Neural cell (in vitro differentiated cells): ENCODE measurements around the gene MYO19. TPM values are rescaled to one million over a fixed set of nuclear protein-coding genes. Genes with fewer than 3 reads are reported as not detected.

Source experiments
- H2AFZ ChIP-seq: fragments of 200-600, 300-800 bp; sonication (generic), shearing (Covaris generic); 2 replicates; pipeline ENCODE4 v1.6.0; 2014; ENCODE audit warnings: low read depth, mild to moderate bottlenecking, antibody characterized with exemption, low read length, moderate library complexity
- H3F3A ChIP-seq: fragments of 200-600 bp; shearing (Covaris generic); 2 replicates; pipeline ENCODE4 v1.6.1; 2016; ENCODE audit warnings: mild to moderate bottlenecking, moderate library complexity, mixed read lengths, antibody characterized with exemption, low read length; ENCODE audit not compliant: insufficient read depth, poor library complexity, severe bottlenecking
- H3K27ac ChIP-seq: fragments of 200-600, 300-800 bp; sonication (generic), shearing (Covaris generic); 2 replicates; pipeline ENCODE4 v1.5.1; 2014; ENCODE audit warnings: mild to moderate bottlenecking, low read length, moderate library complexity
- H3K27me3 ChIP-seq: fragments of 300-800, 200-600 bp; sonication (generic), shearing (Covaris generic); 2 replicates; pipeline ENCODE4 v1.6.0; 2014; ENCODE audit warnings: mild to moderate bottlenecking, low read depth, low read length, moderate library complexity; ENCODE audit not compliant: insufficient read depth
- H3K36me3 ChIP-seq: fragments of 300-800, 200-600 bp; sonication (generic), shearing (Covaris generic); 2 replicates; pipeline ENCODE4 v1.5.1; 2014; ENCODE audit warnings: mild to moderate bottlenecking, antibody characterized with exemption, low read length, moderate library complexity; ENCODE audit not compliant: insufficient read depth
- H3K4me2 ChIP-seq: fragments of 300-800, 200-600 bp; sonication (generic), shearing (Covaris generic); 2 replicates; pipeline ENCODE4 v1.6.0; 2014; ENCODE audit warnings: mild to moderate bottlenecking, low read length
- H3K4me3 ChIP-seq: fragments of 300-800, 200-600 bp; sonication (generic), shearing (Covaris generic); 2 replicates; pipeline ENCODE4 v1.5.1; 2014; ENCODE audit warnings: mild to moderate bottlenecking, low read length, moderate library complexity
- H3K79me2 ChIP-seq: fragments of 200-600 bp; shearing (Covaris generic); replicated peaks from 2 replicates; pipeline ENCODE4 v1.6.0; 2014; ENCODE audit warnings: mild to moderate bottlenecking, low read length, moderate library complexity; ENCODE audit not compliant: insufficient read depth
- H3K9ac ChIP-seq: fragments of 300-800, 200-600 bp; sonication (generic), shearing (Covaris generic); 2 replicates; pipeline ENCODE4 v1.6.1; 2016; ENCODE audit warnings: mild to moderate bottlenecking, low read length, mixed read lengths
- H3K9me2 ChIP-seq: fragments of 200-600 bp; shearing (Covaris generic); 2 replicates; pipeline ENCODE4 v1.6.1; 2016; ENCODE audit warnings: mild to moderate bottlenecking, low read length, mixed read lengths; ENCODE audit not compliant: insufficient read depth
- H3K9me3 ChIP-seq: fragments of 200-600, 300-800 bp; sonication (generic), shearing (Covaris generic); 2 replicates; pipeline ENCODE4 v1.6.1; 2016; ENCODE audit warnings: mild to moderate bottlenecking, mixed run types, low read length, moderate library complexity, mixed read lengths
- H4K20me1 ChIP-seq: fragments of 200-600 bp; shearing (Covaris generic); 2 replicates; pipeline ENCODE4 v1.6.1; 2016; ENCODE audit warnings: mild to moderate bottlenecking, mixed run types; ENCODE audit not compliant: insufficient read depth
- EP300 ChIP-seq: fragments of 450-650 bp; conservative IDR thresholded peaks from 2 replicates; pipeline ENCODE4 v1.6.1; 2014; ENCODE audit warnings: antibody characterized with exemption, mild to moderate bottlenecking, moderate library complexity; ENCODE audit not compliant: poor library complexity, severe bottlenecking
- EZH2 ChIP-seq: fragments of 200-600, 300-800 bp; shearing (Covaris generic), sonication (generic); IDR thresholded peaks from 2 replicates; pipeline ENCODE4 v1.6.1; 2014; ENCODE audit warnings: antibody characterized with exemption, low read length, borderline replicate concordance, mild to moderate bottlenecking; ENCODE audit not compliant: insufficient read depth, poor library complexity, severe bottlenecking
- MXI1 ChIP-seq: fragments of 450-650 bp; conservative IDR thresholded peaks from 2 replicates; pipeline ENCODE4 v1.6.1; 2014; ENCODE audit warnings: antibody characterized with exemption, mild to moderate bottlenecking; ENCODE audit not compliant: poor library complexity, severe bottlenecking
- POLR2AphosphoS5 ChIP-seq: IDR thresholded peaks from 2 replicates; pipeline ENCODE4 v1.6.1; 2012
- RAD21 ChIP-seq: fragments of 450-650 bp; conservative IDR thresholded peaks from 2 replicates; pipeline ENCODE4 v1.6.1; 2014; ENCODE audit warnings: antibody characterized with exemption, mild to moderate bottlenecking, moderate library complexity
- SMC3 ChIP-seq: fragments of 450-650 bp; conservative IDR thresholded peaks from 2 replicates; pipeline ENCODE4 v1.6.1; 2014; ENCODE audit warnings: antibody characterized with exemption, mild to moderate bottlenecking, moderate library complexity; ENCODE audit not compliant: poor library complexity
- TAF1 ChIP-seq: IDR thresholded peaks from 2 replicates; pipeline ENCODE4 v1.6.1; 2012; ENCODE audit warnings: low read depth
- polyA plus RNA-seq: library from polyadenylated mRNA; depleted of rRNA; stranded (reverse); fragments of >200 nt; gene quantifications from 2 replicates; pipeline ENCODE4 v1.2.3, GENCODE V29; 2014
- TF ChIP-seq, protein P1 (sequence below): fragments of 450-650 bp; IDR thresholded peaks from 2 replicates; pipeline ENCODE4 v1.5.1; 2014; ENCODE audit warnings: antibody characterized with exemption, mild to moderate bottlenecking, moderate library complexity; ENCODE audit not compliant: poor library complexity, severe bottlenecking
- TF ChIP-seq, protein P2 (sequence below): IDR thresholded peaks from 2 replicates; pipeline ENCODE4 v1.6.1; 2012; ENCODE audit warnings: borderline replicate concordance

The MYO19 gene
- polyA plus RNA-seq, 1 donor from 2014 or later, result 51.5 TPM

DNA sequence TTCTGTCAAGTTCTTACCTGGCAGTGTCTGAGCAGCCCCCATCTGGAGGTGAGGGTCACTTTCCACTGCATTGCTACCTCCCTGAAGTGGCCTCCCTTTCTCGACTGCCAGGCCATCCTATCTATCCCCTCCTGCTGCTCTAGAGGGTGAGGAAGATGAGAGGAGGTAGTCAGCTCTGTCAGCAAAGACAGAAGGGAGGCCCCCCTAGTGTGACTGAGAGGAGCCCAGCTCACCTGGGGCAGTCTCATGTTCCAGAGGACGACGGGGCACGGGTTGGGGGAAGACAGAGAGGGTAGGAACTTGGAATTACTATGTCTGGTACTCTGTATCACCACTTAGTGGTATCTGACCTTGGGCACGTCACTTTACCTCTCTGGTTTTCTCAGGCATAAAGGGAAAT is 22.0 kb downstream of the MYO19 start:
- Histone ChIP-seq H3K27ac (no peak overlapping the region), H3K36me3 (no peaks in the 10 kb centered on the region), H4K20me1 (no peaks in the 10 kb centered on the region), H3F3A (no peaks in the 10 kb centered on the region), H2AFZ (no peak overlapping the region), H3K9ac (no peak overlapping the region), H3K27me3 (no peaks in the 10 kb centered on the region), H3K4me2 (no peak overlapping the region), H3K9me3 (no peaks in the 10 kb centered on the region), H3K9me2 (no peaks in the 10 kb centered on the region), H3K79me2 (no peaks in the 10 kb centered on the region), H3K4me3 (no peak overlapping the region)
- no peak for TF ChIP-seq EP300
- no peak for TF ChIP-seq SMC3
- TF ChIP-seq POLR2AphosphoS5, result no peak
- TF ChIP-seq, protein P1, sequence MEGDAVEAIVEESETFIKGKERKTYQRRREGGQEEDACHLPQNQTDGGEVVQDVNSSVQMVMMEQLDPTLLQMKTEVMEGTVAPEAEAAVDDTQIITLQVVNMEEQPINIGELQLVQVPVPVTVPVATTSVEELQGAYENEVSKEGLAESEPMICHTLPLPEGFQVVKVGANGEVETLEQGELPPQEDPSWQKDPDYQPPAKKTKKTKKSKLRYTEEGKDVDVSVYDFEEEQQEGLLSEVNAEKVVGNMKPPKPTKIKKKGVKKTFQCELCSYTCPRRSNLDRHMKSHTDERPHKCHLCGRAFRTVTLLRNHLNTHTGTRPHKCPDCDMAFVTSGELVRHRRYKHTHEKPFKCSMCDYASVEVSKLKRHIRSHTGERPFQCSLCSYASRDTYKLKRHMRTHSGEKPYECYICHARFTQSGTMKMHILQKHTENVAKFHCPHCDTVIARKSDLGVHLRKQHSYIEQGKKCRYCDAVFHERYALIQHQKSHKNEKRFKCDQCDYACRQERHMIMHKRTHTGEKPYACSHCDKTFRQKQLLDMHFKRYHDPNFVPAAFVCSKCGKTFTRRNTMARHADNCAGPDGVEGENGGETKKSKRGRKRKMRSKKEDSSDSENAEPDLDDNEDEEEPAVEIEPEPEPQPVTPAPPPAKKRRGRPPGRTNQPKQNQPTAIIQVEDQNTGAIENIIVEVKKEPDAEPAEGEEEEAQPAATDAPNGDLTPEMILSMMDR, result no peak
- no peak for TF ChIP-seq MXI1
- TF ChIP-seq, protein P2, sequence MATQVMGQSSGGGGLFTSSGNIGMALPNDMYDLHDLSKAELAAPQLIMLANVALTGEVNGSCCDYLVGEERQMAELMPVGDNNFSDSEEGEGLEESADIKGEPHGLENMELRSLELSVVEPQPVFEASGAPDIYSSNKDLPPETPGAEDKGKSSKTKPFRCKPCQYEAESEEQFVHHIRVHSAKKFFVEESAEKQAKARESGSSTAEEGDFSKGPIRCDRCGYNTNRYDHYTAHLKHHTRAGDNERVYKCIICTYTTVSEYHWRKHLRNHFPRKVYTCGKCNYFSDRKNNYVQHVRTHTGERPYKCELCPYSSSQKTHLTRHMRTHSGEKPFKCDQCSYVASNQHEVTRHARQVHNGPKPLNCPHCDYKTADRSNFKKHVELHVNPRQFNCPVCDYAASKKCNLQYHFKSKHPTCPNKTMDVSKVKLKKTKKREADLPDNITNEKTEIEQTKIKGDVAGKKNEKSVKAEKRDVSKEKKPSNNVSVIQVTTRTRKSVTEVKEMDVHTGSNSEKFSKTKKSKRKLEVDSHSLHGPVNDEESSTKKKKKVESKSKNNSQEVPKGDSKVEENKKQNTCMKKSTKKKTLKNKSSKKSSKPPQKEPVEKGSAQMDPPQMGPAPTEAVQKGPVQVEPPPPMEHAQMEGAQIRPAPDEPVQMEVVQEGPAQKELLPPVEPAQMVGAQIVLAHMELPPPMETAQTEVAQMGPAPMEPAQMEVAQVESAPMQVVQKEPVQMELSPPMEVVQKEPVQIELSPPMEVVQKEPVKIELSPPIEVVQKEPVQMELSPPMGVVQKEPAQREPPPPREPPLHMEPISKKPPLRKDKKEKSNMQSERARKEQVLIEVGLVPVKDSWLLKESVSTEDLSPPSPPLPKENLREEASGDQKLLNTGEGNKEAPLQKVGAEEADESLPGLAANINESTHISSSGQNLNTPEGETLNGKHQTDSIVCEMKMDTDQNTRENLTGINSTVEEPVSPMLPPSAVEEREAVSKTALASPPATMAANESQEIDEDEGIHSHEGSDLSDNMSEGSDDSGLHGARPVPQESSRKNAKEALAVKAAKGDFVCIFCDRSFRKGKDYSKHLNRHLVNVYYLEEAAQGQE, result no peak
- no peak for TF ChIP-seq TAF1
- no peak for TF ChIP-seq RAD21
- no peak for TF ChIP-seq EZH2

DNA sequence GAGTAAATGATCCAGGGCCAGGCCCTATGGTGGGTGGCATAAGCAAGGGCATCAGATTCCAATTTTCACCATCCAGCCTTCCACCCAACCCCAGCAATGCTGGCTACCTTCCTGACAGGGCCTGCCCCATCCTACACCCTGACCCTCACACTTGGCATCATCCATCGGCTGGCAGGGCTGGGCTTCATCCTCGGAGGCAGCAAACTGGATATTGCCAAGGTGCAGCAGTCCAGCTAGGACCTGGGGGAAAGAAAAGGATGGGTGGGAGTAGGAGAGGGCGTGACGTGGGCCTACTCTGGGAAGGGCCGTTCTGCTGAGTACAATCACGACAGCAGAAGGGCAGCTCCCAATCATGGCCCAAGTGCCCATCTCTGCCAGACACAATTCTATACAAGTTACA is 23.5 kb downstream of the MYO19 start:
- H3K4me2 ChIP-seq, result no peak overlapping the region
- no peak overlapping the region for H2AFZ ChIP-seq
- no peak overlapping the region for H3K4me3 ChIP-seq
- no peaks in the 10 kb centered on the region for H3K9me2 ChIP-seq
- H4K20me1 ChIP-seq, result no peaks in the 10 kb centered on the region
- no peaks in the 10 kb centered on the region for H3K79me2 ChIP-seq
- H3K36me3 ChIP-seq, result no peaks in the 10 kb centered on the region
- H3K9ac ChIP-seq, result no peak overlapping the region
- H3K27ac ChIP-seq, result no peak overlapping the region
- TF ChIP-seq EZH2, result no peak
- no peak for TF ChIP-seq SMC3
- TF ChIP-seq, protein P1, result no peak
- TF ChIP-seq POLR2AphosphoS5, result no peak
- TF ChIP-seq, protein P2, result no peak
- TF ChIP-seq MXI1, result no peak
- TF ChIP-seq TAF1, result no peak
- TF ChIP-seq RAD21, result no peak
- TF ChIP-seq EP300, result no peak
- H3F3A ChIP-seq, result no peaks in the 10 kb centered on the region
- H3K27me3 ChIP-seq, result no peaks in the 10 kb centered on the region
- H3K9me3 ChIP-seq, result no peaks in the 10 kb centered on the region
